ENCODE measurements around the gene SKI. TPM values are rescaled to one million over a fixed set of nuclear protein-coding genes. Genes with fewer than 3 reads are reported as not detected.

The SKI gene
- total RNA-seq, 2 experiments from 2014 or later = 286 to 324 TPM

GRCh38 chr1:2358651-2359640 is 130.8 kb downstream of the SKI start:
- no peak overlapping the region for H3K27ac Mint-ChIP-seq
- ChIA-PET CTCF (no interaction called here), POLR2A (no interaction called here)
- H3K4me1 ChIP-seq (ENCODE audit: insufficient read depth, low read length) = no peaks in the 10 kb centered on the region
- DNase-seq = no peak
- H3K9me3 ChIP-seq (ENCODE audit: control insufficient read depth in 1 of 2, insufficient read depth in 1 of 2, low read length in 2 of 2) = peaks cover 3 to 7% of the 10 kb centered on the region in 2 experiments
- peaks cover 7% of the 10 kb centered on the region for H3K36me3 Mint-ChIP-seq (ENCODE audit: low read depth)
- H3K4me3 ChIP-seq (ENCODE audit: low read length) = no peak overlapping the region
- H3K4me1 Mint-ChIP-seq (ENCODE audit: low read depth) = no peaks in the 10 kb centered on the region
- H3K27me3 Mint-ChIP-seq = no peaks in the 10 kb centered on the region
- H3K27ac ChIP-seq (ENCODE audit: low read depth in 1 of 2, low read length in 2 of 2) = no peak overlapping the region
- ATAC-seq (ENCODE audit: poor library complexity) = no peak
- H3K9me3 Mint-ChIP-seq = peaks cover 3% of the 10 kb centered on the region
- TF ChIP-seq CTCF (IDR thresholded peaks at IDR 0.05) = no peak
- no peaks in the 10 kb centered on the region for H3K27me3 ChIP-seq (ENCODE audit: control insufficient read depth in 1 of 2, insufficient read depth in 2 of 2, low read length in 2 of 2)
- intact Hi-C loops (cut with DNase I, micrococcal nuclease) = no loop called here
- no peak overlapping the region for H3K4me3 Mint-ChIP-seq
- H3K36me3 ChIP-seq (ENCODE audit: insufficient read depth, low read length) = no peaks in the 10 kb centered on the region

Other genes starting within 250 kb of the SKI start
- gene CFAP74, start 224.5 kb upstream of the SKI start, total RNA-seq = not detected
- under 1 TPM; 0.38 to 0.42 TPM for gene GABRD, start 209.0 kb upstream of the SKI start, total RNA-seq
- gene PRKCZ, start 177.9 kb upstream of the SKI start, total RNA-seq = 10 to 100 TPM; 17.8 to 19.0 TPM
- 10 to 100 TPM; 51.7 to 53.1 TPM for gene FAAP20, start 33.5 kb upstream of the SKI start, total RNA-seq
- 1 to 10 TPM; 5.3 to 6.5 TPM for gene MORN1, start 163.2 kb downstream of the SKI start, total RNA-seq
- gene RER1, start 163.5 kb downstream of the SKI start, total RNA-seq = 10 to 100 TPM; 57.9 to 60.7 TPM
- 10 to 100 TPM; 12.0 to 12.5 TPM for gene PEX10, start 184.2 kb downstream of the SKI start, total RNA-seq
- gene PLCH2, start 248.0 kb downstream of the SKI start, total RNA-seq = 10 to 100 TPM; 47.6 to 48.1 TPM

Data from CD4-positive, alpha-beta T cell (primary cell).